CD8-positive, alpha-beta memory T cell (primary cell): Measurements from ENCODE around the gene LRPPRC. TPM values are rescaled to one million over a fixed set of nuclear protein-coding genes. Genes with fewer than 3 reads are reported as not detected.

ENCODE experiments used
- CTCF ChIA-PET: fragments of 350-600 bp; sonication (Branson Sonifier 250); formaldehyde crosslinking; loops from one replicate; lab custom pipeline; 2021; ENCODE audit warnings: antibody characterized with exemption; lab: Charles Lee
- POLR2A ChIA-PET: fragments of 350-600 bp; sonication (Branson Sonifier 250); formaldehyde crosslinking; loops from one replicate; lab custom pipeline; 2021; ENCODE audit warnings: antibody characterized with exemption; lab: Charles Lee
- DNase-seq, 5 donors: peaks; one replicate each; pipeline versions ENCODE4 v3.0.0 to v3.0.0-alpha.2; 2020 to 2022; ENCODE audit warnings: mixed read lengths in 1 of 5
- H3K27ac ChIP-seq: one replicate; pipeline ENCODE4 v1.7.0; 2013; ENCODE audit warnings: low read depth, mild to moderate bottlenecking, low read length, moderate library complexity
- H3K27me3 ChIP-seq: 2 replicates; pipeline ENCODE4 v1.7.0; 2013; ENCODE audit warnings: low read length, mild to moderate bottlenecking; ENCODE audit not compliant: insufficient read depth, poor library complexity, severe bottlenecking
- H3K36me3 ChIP-seq: 2 replicates; pipeline ENCODE4 v1.7.0; 2013; ENCODE audit warnings: mild to moderate bottlenecking, low read length, moderate library complexity; ENCODE audit not compliant: insufficient read depth
- H3K4me1 ChIP-seq: 2 replicates; pipeline ENCODE4 v1.7.0; 2013; ENCODE audit warnings: mild to moderate bottlenecking, low read length, moderate library complexity; ENCODE audit not compliant: insufficient read depth
- H3K4me3 ChIP-seq: 2 replicates; pipeline ENCODE4 v1.7.0; 2013; ENCODE audit warnings: mild to moderate bottlenecking, low read length
- H3K9me3 ChIP-seq: 2 replicates; pipeline ENCODE4 v1.7.0; 2013; ENCODE audit warnings: mild to moderate bottlenecking, low read length
- H3K27ac Mint-ChIP-seq, 8 donors: one replicate each; pipeline ENCODE4 v1.8.0; 2020 to 2021; ENCODE audit warnings: mixed read lengths in 8 of 8, mild to moderate bottlenecking in 6 of 8, inconsistent platforms in 3 of 8, moderate library complexity in 3 of 8
- H3K27me3 Mint-ChIP-seq, 2 donors: one replicate each; pipeline ENCODE4 v1.8.0; 2020 to 2021; ENCODE audit warnings: mixed read lengths in 2 of 2, mild to moderate bottlenecking in 1 of 2, moderate library complexity in 1 of 2
- H3K36me3 Mint-ChIP-seq, 3 donors: one replicate each; pipeline ENCODE4 v1.8.0; 2020 to 2021; ENCODE audit warnings: mixed read lengths in 3 of 3, inconsistent platforms in 1 of 3, mild to moderate bottlenecking in 1 of 3
- H3K4me1 Mint-ChIP-seq, 3 donors: one replicate each; pipeline ENCODE4 v1.8.0; 2020 to 2021; ENCODE audit warnings: mixed read lengths in 3 of 3, inconsistent platforms in 1 of 3, mild to moderate bottlenecking in 1 of 3
- H3K4me3 Mint-ChIP-seq, 7 donors: one replicate each; pipeline ENCODE4 v1.8.0; 2020 to 2021; ENCODE audit warnings: mixed read lengths in 7 of 7, mild to moderate bottlenecking in 6 of 7, moderate library complexity in 4 of 7, inconsistent platforms in 2 of 7
- H3K9me3 Mint-ChIP-seq, 5 donors: one replicate each; pipeline ENCODE4 v1.8.0; 2020 to 2022; ENCODE audit warnings: mixed read lengths in 5 of 5, mild to moderate bottlenecking in 3 of 5, moderate library complexity in 2 of 5, inconsistent platforms in 1 of 5
- polyA plus RNA-seq: library from polyadenylated mRNA; unstranded; fragments of 300-500 nt; fragmentation: Illumina TruSeq; gene quantifications from one replicate; pipeline ENCODE4 v1.2.3, GENCODE V29; 2021
- total RNA-seq, 2 experiments: library from RNA; stranded (reverse); gene quantifications; one replicate each; pipeline ENCODE4 v1.2.3, GENCODE V29; 2021

The LRPPRC gene
- total and polyA plus RNA-seq, 3 experiments from 2014 or later = 41.0 to 166 (median 164) TPM

GRCh38 chr2:43998263-43998662 lies 2.5 kb upstream of the LRPPRC start:
- CTCF ChIA-PET = no interaction called here
- Histone ChIP-seq H3K27ac (no peak overlapping the region), H3K4me3 (no peak overlapping the region), H3K9me3 (no peaks in the 10 kb centered on the region), H3K27me3 (no peaks in the 10 kb centered on the region), H3K36me3 (no peaks in the 10 kb centered on the region), H3K4me1 (peaks cover 21% of the 10 kb centered on the region)
- H3K4me1 Mint-ChIP-seq = peaks cover 27 to 37% (median 32%) of the 10 kb centered on the region in 3 donors
- no peak for DNase-seq
- peaks cover 0 to 14% (median 2%) of the 10 kb centered on the region in 3 donors for H3K36me3 Mint-ChIP-seq
- peak overlapping the region in 4 of 7 donors; percentile 38 to 71 (median 42) for H3K4me3 Mint-ChIP-seq
- H3K27me3 Mint-ChIP-seq = peaks cover 7 to 8% of the 10 kb centered on the region in 2 donors
- POLR2A ChIA-PET = no interaction called here
- H3K27ac Mint-ChIP-seq = peak overlapping the region in 1 of 8 donors; percentile 73
- H3K9me3 Mint-ChIP-seq = no peaks in the 10 kb centered on the region

- CTCF ChIA-PET = no interaction called here
- peaks cover 14% of the 10 kb centered on the region for H3K36me3 ChIP-seq
- peaks cover 0 to 48% (median 21%) of the 10 kb centered on the region in 3 donors for H3K36me3 Mint-ChIP-seq
- POLR2A ChIA-PET = no interaction called here
- no peaks in the 10 kb centered on the region for H3K9me3 Mint-ChIP-seq
- peaks cover 0 to 2% of the 10 kb centered on the region in 2 donors for H3K27me3 Mint-ChIP-seq
- no peak overlapping the region for H3K4me3 ChIP-seq
- peak overlapping the region in 4 of 8 donors; percentile 37 to 85 (median 54) for H3K27ac Mint-ChIP-seq
- H3K4me1 ChIP-seq = peaks cover 26% of the 10 kb centered on the region
- no peaks in the 10 kb centered on the region for H3K9me3 ChIP-seq
- H3K4me3 Mint-ChIP-seq = peak overlapping the region; percentile 18 to 96 (median 91)
- H3K27me3 ChIP-seq = no peaks in the 10 kb centered on the region
- no peak overlapping the region for H3K27ac ChIP-seq
- DNase-seq = no peak
- peaks cover 60 to 73% (median 71%) of the 10 kb centered on the region in 3 donors for H3K4me1 Mint-ChIP-seq
Observed at GRCh38 chr2:43993437-43993836, 2.4 kb downstream of the LRPPRC start.

- Mint-ChIP-seq H3K36me3 (peaks cover 0 to 59% (median 29%) of the 10 kb centered on the region in 3 donors), H3K4me1 (peaks cover 60 to 77% (median 72%) of the 10 kb centered on the region in 3 donors), H3K27ac (peak overlapping the region in 1 of 8 donors; percentile 11), H3K4me3 (no peak overlapping the region), H3K9me3 (no peaks in the 10 kb centered on the region), H3K27me3 (no peaks in the 10 kb centered on the region)
- Histone ChIP-seq H3K9me3 (no peaks in the 10 kb centered on the region), H3K4me1 (peaks cover 18% of the 10 kb centered on the region), H3K36me3 (peaks cover 14% of the 10 kb centered on the region), H3K27me3 (no peaks in the 10 kb centered on the region), H3K27ac (no peak overlapping the region), H3K4me3 (no peak overlapping the region)
- ChIA-PET POLR2A (no interaction called here), CTCF (no interaction called here)
- no peak for DNase-seq
Observed at GRCh38 chr2:43989545-43989944, 6.2 kb downstream of the LRPPRC start.

GRCh38 chr2:43986600-43986999 lies 9.2 kb downstream of the LRPPRC start:
- CTCF ChIA-PET = no interaction called here

GRCh38 chr2:43985359-43985758 lies 10.4 kb downstream of the LRPPRC start:
- ChIA-PET CTCF (no interaction called here), POLR2A (no interaction called here)
- Histone ChIP-seq H3K4me1 (no peaks in the 10 kb centered on the region), H3K36me3 (peaks cover 12% of the 10 kb centered on the region), H3K4me3 (no peak overlapping the region), H3K27me3 (no peaks in the 10 kb centered on the region), H3K9me3 (no peaks in the 10 kb centered on the region), H3K27ac (no peak overlapping the region)
- no peak for DNase-seq
- peaks cover 28 to 58% (median 56%) of the 10 kb centered on the region in 3 donors for H3K4me1 Mint-ChIP-seq
- peaks cover 0 to 55% (median 21%) of the 10 kb centered on the region in 3 donors for H3K36me3 Mint-ChIP-seq
- no peaks in the 10 kb centered on the region for H3K9me3 Mint-ChIP-seq
- no peak overlapping the region for H3K4me3 Mint-ChIP-seq
- no peaks in the 10 kb centered on the region for H3K27me3 Mint-ChIP-seq
- peak overlapping the region in 1 of 8 donors; percentile 3 for H3K27ac Mint-ChIP-seq

More at GRCh38 chr2:43986600-43986999, 9.2 kb downstream of the LRPPRC start:
- Mint-ChIP-seq H3K9me3 (no peaks in the 10 kb centered on the region), H3K4me1 (peaks cover 37 to 60% (median 58%) of the 10 kb centered on the region in 3 donors), H3K27me3 (no peaks in the 10 kb centered on the region), H3K4me3 (no peak overlapping the region), H3K36me3 (peaks cover 0 to 52% (median 17%) of the 10 kb centered on the region in 3 donors), H3K27ac (no peak overlapping the region)
- Histone ChIP-seq H3K36me3 (peaks cover 7% of the 10 kb centered on the region), H3K4me1 (peaks cover 3% of the 10 kb centered on the region), H3K4me3 (no peak overlapping the region), H3K27ac (no peak overlapping the region), H3K27me3 (no peaks in the 10 kb centered on the region), H3K9me3 (no peaks in the 10 kb centered on the region)
- DNase-seq = no peak
- POLR2A ChIA-PET = no interaction called here

GRCh38 chr2:43984533-43984932 lies 11.3 kb downstream of the LRPPRC start:
- H3K36me3 Mint-ChIP-seq = peaks cover 0 to 59% (median 25%) of the 10 kb centered on the region in 3 donors
- CTCF ChIA-PET = no interaction called here

GRCh38 chr2:43980902-43981301 lies 14.9 kb downstream of the LRPPRC start:
- Mint-ChIP-seq H3K4me1 (peaks cover 14 to 44% (median 30%) of the 10 kb centered on the region in 3 donors), H3K9me3 (no peaks in the 10 kb centered on the region), H3K27me3 (no peaks in the 10 kb centered on the region), H3K27ac (peak overlapping the region in 1 of 8 donors; percentile 74), H3K4me3 (no peak overlapping the region), H3K36me3 (peaks cover 0 to 61% (median 17%) of the 10 kb centered on the region in 3 donors)
- Histone ChIP-seq H3K27ac (no peak overlapping the region), H3K9me3 (no peaks in the 10 kb centered on the region), H3K36me3 (peaks cover 29% of the 10 kb centered on the region), H3K4me3 (no peak overlapping the region), H3K4me1 (no peaks in the 10 kb centered on the region), H3K27me3 (no peaks in the 10 kb centered on the region)
- DNase-seq = no peak
- ChIA-PET POLR2A (no interaction called here), CTCF (interaction anchor here (1.4 kb wide), 1 partner anchor 16 kb away, joined by 3 read pairs; no protein-coding TSS in a partner anchor)

More at GRCh38 chr2:43984533-43984932, 11.3 kb downstream of the LRPPRC start:
- DNase-seq = no peak
- H3K9me3 ChIP-seq = no peaks in the 10 kb centered on the region
- no peaks in the 10 kb centered on the region for H3K9me3 Mint-ChIP-seq
- POLR2A ChIA-PET = no interaction called here
- H3K36me3 ChIP-seq = peaks cover 16% of the 10 kb centered on the region
- H3K27ac Mint-ChIP-seq = no peak overlapping the region
- no peak overlapping the region for H3K4me3 ChIP-seq
- peaks cover 25 to 52% (median 50%) of the 10 kb centered on the region in 3 donors for H3K4me1 Mint-ChIP-seq
- no peak overlapping the region for H3K4me3 Mint-ChIP-seq
- H3K27me3 Mint-ChIP-seq = no peaks in the 10 kb centered on the region
- H3K27me3 ChIP-seq = no peaks in the 10 kb centered on the region
- no peak overlapping the region for H3K27ac ChIP-seq
- no peaks in the 10 kb centered on the region for H3K4me1 ChIP-seq

- no peak overlapping the region for H3K27ac ChIP-seq
- H3K36me3 Mint-ChIP-seq = peaks cover 7 to 79% (median 24%) of the 10 kb centered on the region in 3 donors
- CTCF ChIA-PET = no interaction called here
- peaks cover 4 to 19% (median 7%) of the 10 kb centered on the region in 3 donors for H3K4me1 Mint-ChIP-seq
- peaks cover 41% of the 10 kb centered on the region for H3K36me3 ChIP-seq
- H3K9me3 Mint-ChIP-seq = no peaks in the 10 kb centered on the region
- no peaks in the 10 kb centered on the region for H3K9me3 ChIP-seq
- no peaks in the 10 kb centered on the region for H3K4me1 ChIP-seq
- no peak overlapping the region for H3K4me3 ChIP-seq
- peak overlapping the region in 1 of 8 donors; percentile 13 for H3K27ac Mint-ChIP-seq
- no peaks in the 10 kb centered on the region for H3K27me3 Mint-ChIP-seq
- DNase-seq = no peak
- POLR2A ChIA-PET = no interaction called here
- H3K4me3 Mint-ChIP-seq = no peak overlapping the region
- no peaks in the 10 kb centered on the region for H3K27me3 ChIP-seq
Observed at GRCh38 chr2:43977677-43978375, 18.0 kb downstream of the LRPPRC start.
